NCI-H1417 treated with DMSO at 0.1 percent for 48 hours (cell line): ENCODE measurements around the gene MAGEB1.

Experiments
- DNase-seq: peaks from one replicate; lab custom pipeline; 2025; lab: John Stamatoyannopoulos, UW

The MAGEB1 gene

DNA sequence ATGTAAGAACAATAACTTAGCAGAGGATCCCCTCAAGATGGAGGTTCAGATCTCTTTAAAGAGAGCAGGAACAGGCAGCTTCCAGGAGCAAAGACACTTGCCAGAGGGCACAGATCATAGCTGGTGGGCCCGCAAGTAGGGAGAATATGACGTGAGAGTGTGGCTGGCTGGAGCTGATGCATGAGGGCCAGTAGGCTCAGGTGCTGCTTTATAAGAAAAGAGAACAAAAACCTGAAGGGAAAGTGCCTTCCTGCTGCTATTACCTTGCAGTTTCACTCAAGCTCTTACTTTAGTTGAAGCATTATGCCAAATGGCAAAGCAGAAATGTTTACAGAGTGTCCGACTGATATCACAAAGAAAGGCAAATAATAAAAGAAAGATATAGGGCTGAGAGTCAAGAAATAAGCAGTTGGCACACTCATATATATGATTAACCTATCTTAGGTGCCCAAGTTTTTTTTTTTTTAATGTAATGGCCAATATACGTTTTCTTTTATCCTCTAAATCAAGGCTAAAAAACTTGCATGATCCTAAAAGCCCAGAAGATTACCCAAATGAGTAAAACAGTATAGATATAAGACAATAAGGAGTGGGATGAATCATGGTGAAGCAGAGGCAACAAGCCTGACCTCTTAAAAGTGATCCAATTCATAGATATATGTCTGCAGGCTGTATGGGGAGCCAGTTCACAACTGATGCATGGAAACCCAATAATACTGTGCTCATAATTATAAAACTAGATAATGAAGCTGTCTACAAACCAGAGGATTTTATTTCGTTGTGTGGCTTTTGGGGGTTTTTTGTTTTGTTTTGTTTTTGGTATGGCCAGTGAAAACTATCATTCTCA, 49.7 kb downstream of the MAGEB1 start:
- DNase-seq, result no peak

DNA sequence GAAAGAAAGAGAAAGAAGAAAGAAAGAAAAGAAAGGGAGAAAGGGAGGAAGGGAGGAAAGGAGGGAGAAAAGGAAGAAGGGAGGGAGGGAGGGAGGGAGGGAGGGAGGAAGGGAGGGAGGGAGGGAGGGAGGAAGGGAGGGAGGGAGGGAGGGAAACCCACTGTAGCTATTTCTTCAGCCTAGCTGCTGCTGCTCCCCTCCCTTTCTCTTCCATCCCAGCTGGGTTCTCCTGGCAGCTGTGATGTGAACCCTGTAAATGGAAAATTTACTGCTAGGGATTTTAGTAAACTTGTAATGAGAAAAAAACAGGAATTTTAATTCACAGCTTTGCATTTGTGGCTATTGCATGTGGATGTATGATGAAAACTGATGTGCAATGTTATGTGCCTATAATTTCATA, 54.3 kb downstream of the MAGEB1 start:
- DNase-seq, result no peak
